ENCODE measurements around the gene TSHZ2. TPM values are rescaled to one million over a fixed set of nuclear protein-coding genes. Genes with fewer than 3 reads are reported as not detected.
A peak's percentile ranks its signal among the peaks of the same experiment; 100 is the strongest.

Gene TSHZ2
- total RNA-seq, 1 donor from 2014 or later: 1.2 TPM

GRCh38 chr20:53332022-53332837 lies 360.1 kb downstream of the TSHZ2 start:
- Mint-ChIP-seq H3K9me3 (ENCODE audit: unreplicated experiment) (peaks cover 7% of the 10 kb centered on the region), H3K27me3 (ENCODE audit: low read depth, unreplicated experiment) (peaks cover 2% of the 10 kb centered on the region), H3K4me1 (ENCODE audit: low read depth, unreplicated experiment) (peaks cover 20% of the 10 kb centered on the region), H3K36me3 (ENCODE audit: low read depth, unreplicated experiment) (peaks cover 3% of the 10 kb centered on the region), H3K4me3 (ENCODE audit: unreplicated experiment) (no peak overlapping the region), H3K27ac (ENCODE audit: unreplicated experiment) (peak overlapping the region; percentile 45)
- Histone ChIP-seq H3K4me3 (ENCODE audit: insufficient read depth, low read depth, low read length) (no peak overlapping the region), H2AFZ (ENCODE audit: low read depth, low read length) (no peak overlapping the region), H3K79me2 (ENCODE audit: insufficient read depth, low read length) (no peaks in the 10 kb centered on the region), H3K9ac (ENCODE audit: low read length) (no peak overlapping the region), H3K9me3 (ENCODE audit: insufficient read depth, low read depth, low read length) (no peaks in the 10 kb centered on the region), H3K4me2 (ENCODE audit: low read length) (peak overlapping the region; percentile 49), H3K27ac (ENCODE audit: low read depth, low read length) (no peak overlapping the region), H3K36me3 (ENCODE audit: insufficient read depth, low read length) (no peaks in the 10 kb centered on the region), H4K20me1 (ENCODE audit: insufficient read depth, low read length) (no peaks in the 10 kb centered on the region), H3K4me1 (ENCODE audit: insufficient read depth, low read length) (peaks cover 8% of the 10 kb centered on the region), H3K27me3 (ENCODE audit: insufficient read depth, low read length) (no peaks in the 10 kb centered on the region)
- DNase-seq (ENCODE audit: low read depth) (no peak), FAIRE-seq (no peak)
- TF ChIP-seq EZH2 (IDR thresholded peaks at IDR 0.05; ENCODE audit: insufficient read depth, low read length) (no peak), CTCF (IDR thresholded peaks at IDR 0.05; ENCODE audit: insufficient read depth, low read depth, low read length) (no peak)

DNA sequence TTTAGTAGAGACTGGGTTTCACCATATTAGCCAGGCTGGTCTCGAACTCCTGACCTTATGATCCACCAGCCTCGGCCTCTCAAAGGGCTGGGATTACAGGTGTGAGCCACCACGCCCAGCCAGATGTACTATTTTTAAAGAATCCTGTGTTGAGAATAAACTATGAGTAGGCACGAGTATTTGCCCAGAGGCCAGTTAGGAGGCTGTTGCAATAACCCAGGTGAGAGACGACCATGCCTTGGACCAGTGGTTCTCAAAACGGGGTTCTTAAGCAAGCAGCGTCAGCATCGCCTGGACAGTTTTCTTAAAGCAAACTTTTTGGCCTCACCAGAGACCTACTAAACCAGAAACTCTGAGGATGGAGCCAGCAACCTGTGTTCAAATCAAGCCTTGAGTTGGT lies 362.7 kb downstream of the TSHZ2 start:
- Histone ChIP-seq H3K4me1 (ENCODE audit: insufficient read depth, low read length) (peaks cover 8% of the 10 kb centered on the region), H3K27me3 (ENCODE audit: insufficient read depth, low read length) (no peaks in the 10 kb centered on the region), H2AFZ (ENCODE audit: low read depth, low read length) (no peak overlapping the region), H3K36me3 (ENCODE audit: insufficient read depth, low read length) (no peaks in the 10 kb centered on the region), H3K79me2 (ENCODE audit: insufficient read depth, low read length) (no peaks in the 10 kb centered on the region), H3K27ac (ENCODE audit: low read depth, low read length) (no peak overlapping the region), H3K4me3 (ENCODE audit: insufficient read depth, low read depth, low read length) (no peak overlapping the region), H4K20me1 (ENCODE audit: insufficient read depth, low read length) (no peaks in the 10 kb centered on the region), H3K4me2 (ENCODE audit: low read length) (no peak overlapping the region), H3K9me3 (ENCODE audit: insufficient read depth, low read depth, low read length) (no peaks in the 10 kb centered on the region), H3K9ac (ENCODE audit: low read length) (no peak overlapping the region)
- H3K27me3 Mint-ChIP-seq (ENCODE audit: low read depth, unreplicated experiment): peaks cover 2% of the 10 kb centered on the region
- DNase-seq (ENCODE audit: low read depth) (no peak), FAIRE-seq (no peak)
- no peak overlapping the region for H3K27ac Mint-ChIP-seq (ENCODE audit: unreplicated experiment)
- no peak overlapping the region for H3K4me3 Mint-ChIP-seq (ENCODE audit: unreplicated experiment)
- H3K9me3 Mint-ChIP-seq (ENCODE audit: unreplicated experiment): peaks cover 7% of the 10 kb centered on the region
- H3K36me3 Mint-ChIP-seq (ENCODE audit: low read depth, unreplicated experiment): peaks cover 3% of the 10 kb centered on the region
- H3K4me1 Mint-ChIP-seq (ENCODE audit: low read depth, unreplicated experiment): peaks cover 25% of the 10 kb centered on the region
- TF ChIP-seq EZH2 (IDR thresholded peaks at IDR 0.05; ENCODE audit: insufficient read depth, low read length) (no peak), CTCF (IDR thresholded peaks at IDR 0.05; ENCODE audit: insufficient read depth, low read depth, low read length) (no peak)

- H3K79me2 ChIP-seq (ENCODE audit: insufficient read depth, low read length): no peaks in the 10 kb centered on the region
- H3K4me1 ChIP-seq (ENCODE audit: insufficient read depth, low read length): peaks cover 8% of the 10 kb centered on the region
- H3K9ac ChIP-seq (ENCODE audit: low read length): no peak overlapping the region
- H4K20me1 ChIP-seq (ENCODE audit: insufficient read depth, low read length): no peaks in the 10 kb centered on the region
- H3K4me2 ChIP-seq (ENCODE audit: low read length): no peak overlapping the region
- H3K4me3 ChIP-seq (ENCODE audit: insufficient read depth, low read depth, low read length): no peak overlapping the region
- H3K27ac ChIP-seq (ENCODE audit: low read depth, low read length): no peak overlapping the region
- Mint-ChIP-seq H3K4me3 (ENCODE audit: unreplicated experiment) (no peak overlapping the region), H3K4me1 (ENCODE audit: low read depth, unreplicated experiment) (peaks cover 25% of the 10 kb centered on the region), H3K9me3 (ENCODE audit: unreplicated experiment) (peaks cover 7% of the 10 kb centered on the region), H3K27ac (ENCODE audit: unreplicated experiment) (no peak overlapping the region), H3K36me3 (ENCODE audit: low read depth, unreplicated experiment) (peaks cover 3% of the 10 kb centered on the region), H3K27me3 (ENCODE audit: low read depth, unreplicated experiment) (peaks cover 2% of the 10 kb centered on the region)
- H2AFZ ChIP-seq (ENCODE audit: low read depth, low read length): no peak overlapping the region
- TF ChIP-seq CTCF (IDR thresholded peaks at IDR 0.05; ENCODE audit: insufficient read depth, low read depth, low read length) (no peak), EZH2 (IDR thresholded peaks at IDR 0.05; ENCODE audit: insufficient read depth, low read length) (no peak)
- no peaks in the 10 kb centered on the region for H3K9me3 ChIP-seq (ENCODE audit: insufficient read depth, low read depth, low read length)
- FAIRE-seq: no peak
- no peaks in the 10 kb centered on the region for H3K27me3 ChIP-seq (ENCODE audit: insufficient read depth, low read length)
- no peaks in the 10 kb centered on the region for H3K36me3 ChIP-seq (ENCODE audit: insufficient read depth, low read length)
- DNase-seq (ENCODE audit: low read depth): no peak
Observed at GRCh38 chr20:53335555-53335954, 363.4 kb downstream of the TSHZ2 start.

Data from astrocyte (in vitro differentiated cells and primary cell).